HG03565 (cell line): ENCODE measurements around the gene PRSS56.
"Not testable (repeated sequence)": the region's sequence is repeated elsewhere in the genome, so short reads cannot be mapped to it uniquely, and the experiment has no call there.

ENCODE experiments used
- ATAC-seq: cut with Tn5 transposase; IDR thresholded peaks from one replicate; pipeline ENCODE4 v1.9.1; 2021; ENCODE audit warnings: mild to moderate bottlenecking, moderate library complexity; ENCODE audit not compliant: unreplicated experiment

PRSS56 gene

GRCh38 chr2:232568161-232568560 is 48.0 kb downstream of the PRSS56 start:
- ATAC-seq, result no peak

DNA sequence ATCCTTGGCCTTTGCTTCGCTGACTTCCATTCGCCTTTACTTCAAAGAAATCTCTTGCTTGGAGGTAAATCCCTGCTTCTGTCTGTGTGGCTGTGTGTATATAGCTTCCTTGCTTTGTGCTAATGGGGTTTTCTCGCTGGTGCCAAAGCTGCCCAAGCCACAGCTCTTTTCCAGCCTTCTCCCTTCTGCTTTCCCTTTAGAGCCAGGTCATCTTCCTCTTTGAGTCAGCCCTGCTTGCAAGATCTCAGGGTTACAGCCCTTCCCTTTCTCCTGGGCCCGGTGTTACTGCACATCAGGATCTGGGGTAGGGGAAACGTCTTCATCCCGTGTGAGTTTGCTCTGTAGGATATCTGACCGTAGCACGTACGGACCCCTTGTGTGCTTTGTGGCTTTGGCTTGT is 49.4 kb downstream of the PRSS56 start:
- ATAC-seq, result no peak

- not testable (repeated sequence) for ATAC-seq
Measured at GRCh38 chr2:232570481-232570880, 50.3 kb downstream of the PRSS56 start.

- no peak for ATAC-seq
Measured at GRCh38 chr2:232571026-232571474, 50.9 kb downstream of the PRSS56 start.

GRCh38 chr2:232573042-232573441 is 52.9 kb downstream of the PRSS56 start:
- no peak for ATAC-seq

DNA sequence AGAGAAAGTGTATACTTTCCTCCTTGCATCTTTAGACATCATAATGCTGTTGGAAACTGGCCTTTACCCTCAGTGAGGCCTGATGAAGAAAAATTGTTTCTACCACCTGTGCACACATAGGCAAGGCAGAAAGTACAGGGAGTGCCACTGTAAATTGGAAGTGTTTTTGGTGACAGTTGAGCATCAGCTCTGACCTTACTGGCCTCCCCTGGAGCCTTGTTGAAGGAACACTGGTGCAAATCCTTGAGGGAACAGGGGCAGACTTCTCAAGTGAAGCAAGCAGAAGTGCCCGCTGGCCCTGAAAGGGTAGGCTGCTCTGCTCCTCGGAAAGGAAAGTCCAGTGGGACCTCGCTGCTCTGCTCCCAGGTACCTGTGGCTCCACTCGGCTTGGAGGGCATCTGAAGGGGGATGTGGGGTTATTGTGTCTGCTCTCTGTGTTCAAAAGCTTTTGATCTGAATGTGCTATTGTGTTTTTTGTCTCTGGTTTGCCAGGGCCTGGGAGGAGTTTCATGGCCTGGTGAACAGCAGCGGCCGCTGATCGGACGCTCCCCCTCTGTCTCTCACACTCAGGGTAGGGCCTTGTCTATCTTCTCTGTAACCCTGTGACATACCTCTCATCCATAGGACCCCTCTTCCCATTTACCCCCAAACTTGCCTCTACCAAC is 53.7 kb downstream of the PRSS56 start:
- ATAC-seq, result no peak

DNA sequence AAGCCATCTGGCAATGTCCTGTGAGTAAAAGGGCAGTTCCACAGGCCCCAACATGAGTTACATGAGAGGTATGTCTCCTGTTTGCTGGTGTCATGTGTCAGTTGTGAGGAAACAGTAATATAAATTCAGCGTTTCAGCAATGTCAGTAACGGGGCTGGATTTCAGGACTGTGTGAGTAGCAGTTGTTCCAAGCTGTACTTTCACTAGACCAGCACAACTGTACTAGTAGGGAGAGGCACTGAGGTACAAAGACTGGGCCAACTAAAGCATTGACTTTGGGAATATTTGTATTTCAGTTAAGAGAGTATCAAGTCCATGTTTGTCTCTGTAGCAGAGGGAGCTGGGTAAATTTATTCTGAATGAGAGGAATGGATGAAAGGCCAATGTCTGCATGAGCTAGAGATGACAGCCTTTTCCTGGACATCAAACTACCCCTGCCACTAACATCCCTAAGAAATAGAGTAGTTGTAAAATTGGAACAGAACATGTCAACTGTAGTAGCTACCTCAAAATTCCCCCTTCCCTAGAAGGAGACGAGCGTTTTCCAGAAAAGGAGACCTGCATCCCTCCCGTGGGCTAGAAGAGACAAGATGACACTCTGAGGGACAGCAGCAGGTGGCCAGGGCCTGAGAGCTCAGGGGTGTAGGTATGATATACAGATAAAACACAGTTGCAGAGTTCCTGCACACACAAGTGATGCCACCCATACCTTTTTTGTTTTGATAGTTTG is 54.7 kb downstream of the PRSS56 start:
- no peak for ATAC-seq
